Adrenal gland (tissue), 5 donors: ENCODE measurements around the gene NAV2.

ENCODE experiments used
- CTCF ChIP-seq, 6 experiments: fragments of 450-650 bp in 4 of 6; fragments of 200-600 bp in 2 of 6; sonication (generic) in 1 of 6; IDR thresholded peaks; 1 replicate in 5 of 6; 2 replicates in 1 of 6; pipeline versions ENCODE4 v1.5.1 to v1.8.0; 2016 to 2021; ENCODE audit warnings: antibody characterized with exemption in 6 of 6, mild to moderate bottlenecking in 2 of 6, moderate library complexity in 1 of 6
- POLR2A ChIP-seq, 2 donors: fragments of 450-650 bp; IDR thresholded peaks; one replicate each; pipeline ENCODE4 v1.6.1; 2017; ENCODE audit warnings: antibody characterized with exemption in 2 of 2, mild to moderate bottlenecking in 2 of 2, moderate library complexity in 1 of 2
- donor health status: DM: no; HTN: no; CAD: no.

- TF ChIP-seq POLR2A (IDR thresholded peaks at IDR 0.05) = no peak
- no peak for TF ChIP-seq CTCF (IDR thresholded peaks at IDR 0.05)
These were observed 296.4 kb downstream of the NAV2 start for GRCh38 chr11:20008871-20009644.
